K562 (cell line): ENCODE data around the gene MYBPC3. TPM values are rescaled to one million over a fixed set of nuclear protein-coding genes. Genes with fewer than 3 reads are reported as not detected.

Experiments used
- IFI16 ChIP-seq: fragments of 250-450 bp; sonication (Bioruptor Pico); IDR thresholded peaks from 2 replicates; pipeline ENCODE4 v2.1.2; 2022; ENCODE audit warnings: mild to moderate bottlenecking, inconsistent platforms
- NFE2 ChIP-seq: IDR thresholded peaks from 2 replicates; pipeline ENCODE4 v1.6.1; 2014; ENCODE audit warnings: antibody characterized with exemption, low read depth
- PHF8 ChIP-seq: fragments of 200-600 bp; sonication (generic); IDR thresholded peaks from 2 replicates; pipeline ENCODE4 v1.6.1; 2012; ENCODE audit warnings: mixed run types, mild to moderate bottlenecking, inconsistent platforms, low read length, moderate library complexity, borderline replicate concordance
- RAD51 ChIP-seq: fragments of 450-650 bp; IDR thresholded peaks from 2 replicates; pipeline ENCODE4 v1.7.1; 2016; ENCODE audit warnings: low read depth, mild to moderate bottlenecking, borderline replicate concordance
- ZNF785 ChIP-seq: fragments of 250-450 bp; sonication (Bioruptor Pico); IDR thresholded peaks from 2 replicates; pipeline ENCODE4 v1.4.0; 2020; ENCODE audit warnings: mild to moderate bottlenecking
- polyA plus RNA-seq, 8 experiments: library from polyadenylated mRNA; depleted of rRNA in 4 of 8; stranded (reverse) in 5 of 8; unstranded in 3 of 8; fragments of >200 nt; fragmentation: Nextera tagmentation in 2 of 8; fragmentation: Illumina TruSeq in 1 of 8; extraction: Ambion mirVana in 2 of 8; extraction: Trizol in 1 of 8; gene quantifications; 2 replicates each; pipeline versions ENCODE4 v1.2.1 to v1.2.3, GENCODE V29; 2011 to 2014; ENCODE audit warnings: inconsistent platforms in 1 of 8, missing spikeins in 1 of 8
- total RNA-seq, 7 experiments: library from RNA; depleted of rRNA in 6 of 7; stranded (reverse); fragments of >200 nt in 6 of 7; fragmentation: Illumina TruSeq in 2 of 7; extraction: Trizol in 2 of 7; gene quantifications; 2 replicates each; pipeline versions ENCODE4 v1.2.1 to v1.2.3, GENCODE V29; 2011 to 2021; ENCODE audit warnings: low replicate concordance in 1 of 7
- TF ChIP-seq, protein P1 (sequence below): fragments of 250-450 bp; sonication (Bioruptor Pico); IDR thresholded peaks from 2 replicates; pipeline ENCODE4 v1.4.0; 2020; ENCODE audit warnings: mild to moderate bottlenecking, moderate library complexity
- TF ChIP-seq, protein P2 (sequence below): sonication (generic); formaldehyde crosslinking; IDR thresholded peaks from 2 replicates; pipeline ENCODE4 v1.8.1; 2022; ENCODE audit warnings: missing genetic modification reagents
- TF ChIP-seq, protein P3 (sequence below), 2 experiments: fragments of 450-650 bp; formaldehyde crosslinking in 1 of 2; IDR thresholded peaks; 2 replicates each; pipeline versions ENCODE4 v1.4.0 to v1.6.1; 2014 to 2020; ENCODE audit warnings: mild to moderate bottlenecking in 2 of 2, borderline replicate concordance in 1 of 2, low read depth in 1 of 2
- TF ChIP-seq, protein P4 (sequence below): fragments of 250-450 bp; sonication (Bioruptor Pico); IDR thresholded peaks from 2 replicates; pipeline ENCODE4 v1.4.0; 2020

MYBPC3 gene
- total and polyA plus RNA-seq, 9 of the 15 experiments (the other 6 are each of a cell fraction or from before 2014, with no cell fraction given), result 0.01 TPM; not detected in 8

DNA sequence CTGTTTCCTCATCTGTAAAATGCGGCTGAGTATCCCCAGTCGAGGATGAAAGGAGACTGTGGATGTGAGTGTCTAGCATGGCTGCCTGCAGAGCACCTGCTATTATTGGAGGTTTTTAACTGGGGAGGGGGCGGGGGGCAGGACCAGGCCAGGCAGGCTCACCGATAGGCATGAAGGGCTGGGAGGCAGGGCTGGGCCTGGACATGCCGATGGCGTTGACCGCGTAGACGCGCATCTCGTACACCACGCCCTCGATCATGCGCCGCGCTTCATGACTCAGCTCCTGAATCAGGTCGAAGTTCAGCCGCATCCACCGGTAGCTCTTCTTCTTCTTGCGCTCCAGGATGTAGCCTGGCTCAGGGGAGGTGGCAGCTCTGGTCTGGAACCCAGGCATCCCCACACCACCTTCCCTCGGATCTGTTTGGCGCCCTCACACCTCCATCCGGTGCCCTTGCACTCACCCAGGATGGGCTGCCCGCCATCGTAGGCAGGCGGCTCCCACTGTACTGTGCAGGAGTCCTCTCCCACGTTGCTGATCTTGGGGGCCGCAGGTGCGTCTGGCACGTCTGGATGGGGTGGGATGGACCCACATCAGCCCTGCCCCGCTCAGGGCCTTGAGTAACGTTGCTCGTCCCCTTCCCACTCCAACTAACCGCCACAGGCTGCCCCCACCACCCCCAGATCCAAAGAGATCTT lies 15.1 kb downstream of the MYBPC3 start (continued):
- TF ChIP-seq, protein P1, sequence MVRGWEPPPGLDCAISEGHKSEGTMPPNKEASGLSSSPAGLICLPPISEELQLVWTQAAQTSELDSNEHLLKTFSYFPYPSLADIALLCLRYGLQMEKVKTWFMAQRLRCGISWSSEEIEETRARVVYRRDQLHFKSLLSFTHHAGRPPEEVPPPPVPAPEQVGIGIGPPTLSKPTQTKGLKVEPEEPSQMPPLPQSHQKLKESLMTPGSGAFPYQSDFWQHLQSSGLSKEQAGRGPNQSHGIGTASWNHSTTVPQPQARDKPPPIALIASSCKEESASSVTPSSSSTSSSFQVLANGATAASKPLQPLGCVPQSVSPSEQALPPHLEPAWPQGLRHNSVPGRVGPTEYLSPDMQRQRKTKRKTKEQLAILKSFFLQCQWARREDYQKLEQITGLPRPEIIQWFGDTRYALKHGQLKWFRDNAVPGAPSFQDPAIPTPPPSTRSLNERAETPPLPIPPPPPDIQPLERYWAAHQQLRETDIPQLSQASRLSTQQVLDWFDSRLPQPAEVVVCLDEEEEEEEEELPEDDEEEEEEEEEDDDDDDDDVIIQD (CRISPR knock-in tag), result no peak
- TF ChIP-seq, protein P2, sequence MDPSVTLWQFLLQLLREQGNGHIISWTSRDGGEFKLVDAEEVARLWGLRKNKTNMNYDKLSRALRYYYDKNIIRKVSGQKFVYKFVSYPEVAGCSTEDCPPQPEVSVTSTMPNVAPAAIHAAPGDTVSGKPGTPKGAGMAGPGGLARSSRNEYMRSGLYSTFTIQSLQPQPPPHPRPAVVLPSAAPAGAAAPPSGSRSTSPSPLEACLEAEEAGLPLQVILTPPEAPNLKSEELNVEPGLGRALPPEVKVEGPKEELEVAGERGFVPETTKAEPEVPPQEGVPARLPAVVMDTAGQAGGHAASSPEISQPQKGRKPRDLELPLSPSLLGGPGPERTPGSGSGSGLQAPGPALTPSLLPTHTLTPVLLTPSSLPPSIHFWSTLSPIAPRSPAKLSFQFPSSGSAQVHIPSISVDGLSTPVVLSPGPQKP (CRISPR knock-in tag), result no peak
- TF ChIP-seq NFE2, result peak; percentile 94
- TF ChIP-seq, protein P3, sequence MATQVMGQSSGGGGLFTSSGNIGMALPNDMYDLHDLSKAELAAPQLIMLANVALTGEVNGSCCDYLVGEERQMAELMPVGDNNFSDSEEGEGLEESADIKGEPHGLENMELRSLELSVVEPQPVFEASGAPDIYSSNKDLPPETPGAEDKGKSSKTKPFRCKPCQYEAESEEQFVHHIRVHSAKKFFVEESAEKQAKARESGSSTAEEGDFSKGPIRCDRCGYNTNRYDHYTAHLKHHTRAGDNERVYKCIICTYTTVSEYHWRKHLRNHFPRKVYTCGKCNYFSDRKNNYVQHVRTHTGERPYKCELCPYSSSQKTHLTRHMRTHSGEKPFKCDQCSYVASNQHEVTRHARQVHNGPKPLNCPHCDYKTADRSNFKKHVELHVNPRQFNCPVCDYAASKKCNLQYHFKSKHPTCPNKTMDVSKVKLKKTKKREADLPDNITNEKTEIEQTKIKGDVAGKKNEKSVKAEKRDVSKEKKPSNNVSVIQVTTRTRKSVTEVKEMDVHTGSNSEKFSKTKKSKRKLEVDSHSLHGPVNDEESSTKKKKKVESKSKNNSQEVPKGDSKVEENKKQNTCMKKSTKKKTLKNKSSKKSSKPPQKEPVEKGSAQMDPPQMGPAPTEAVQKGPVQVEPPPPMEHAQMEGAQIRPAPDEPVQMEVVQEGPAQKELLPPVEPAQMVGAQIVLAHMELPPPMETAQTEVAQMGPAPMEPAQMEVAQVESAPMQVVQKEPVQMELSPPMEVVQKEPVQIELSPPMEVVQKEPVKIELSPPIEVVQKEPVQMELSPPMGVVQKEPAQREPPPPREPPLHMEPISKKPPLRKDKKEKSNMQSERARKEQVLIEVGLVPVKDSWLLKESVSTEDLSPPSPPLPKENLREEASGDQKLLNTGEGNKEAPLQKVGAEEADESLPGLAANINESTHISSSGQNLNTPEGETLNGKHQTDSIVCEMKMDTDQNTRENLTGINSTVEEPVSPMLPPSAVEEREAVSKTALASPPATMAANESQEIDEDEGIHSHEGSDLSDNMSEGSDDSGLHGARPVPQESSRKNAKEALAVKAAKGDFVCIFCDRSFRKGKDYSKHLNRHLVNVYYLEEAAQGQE (IDR thresholded peaks at IDR 0.05; ENCODE audit: borderline replicate concordance), result no peak
- TF ChIP-seq, protein P3 (CRISPR knock-in tag; IDR thresholded peaks at IDR 0.05; ENCODE audit: low read depth), result no peak
- TF ChIP-seq, protein P4, sequence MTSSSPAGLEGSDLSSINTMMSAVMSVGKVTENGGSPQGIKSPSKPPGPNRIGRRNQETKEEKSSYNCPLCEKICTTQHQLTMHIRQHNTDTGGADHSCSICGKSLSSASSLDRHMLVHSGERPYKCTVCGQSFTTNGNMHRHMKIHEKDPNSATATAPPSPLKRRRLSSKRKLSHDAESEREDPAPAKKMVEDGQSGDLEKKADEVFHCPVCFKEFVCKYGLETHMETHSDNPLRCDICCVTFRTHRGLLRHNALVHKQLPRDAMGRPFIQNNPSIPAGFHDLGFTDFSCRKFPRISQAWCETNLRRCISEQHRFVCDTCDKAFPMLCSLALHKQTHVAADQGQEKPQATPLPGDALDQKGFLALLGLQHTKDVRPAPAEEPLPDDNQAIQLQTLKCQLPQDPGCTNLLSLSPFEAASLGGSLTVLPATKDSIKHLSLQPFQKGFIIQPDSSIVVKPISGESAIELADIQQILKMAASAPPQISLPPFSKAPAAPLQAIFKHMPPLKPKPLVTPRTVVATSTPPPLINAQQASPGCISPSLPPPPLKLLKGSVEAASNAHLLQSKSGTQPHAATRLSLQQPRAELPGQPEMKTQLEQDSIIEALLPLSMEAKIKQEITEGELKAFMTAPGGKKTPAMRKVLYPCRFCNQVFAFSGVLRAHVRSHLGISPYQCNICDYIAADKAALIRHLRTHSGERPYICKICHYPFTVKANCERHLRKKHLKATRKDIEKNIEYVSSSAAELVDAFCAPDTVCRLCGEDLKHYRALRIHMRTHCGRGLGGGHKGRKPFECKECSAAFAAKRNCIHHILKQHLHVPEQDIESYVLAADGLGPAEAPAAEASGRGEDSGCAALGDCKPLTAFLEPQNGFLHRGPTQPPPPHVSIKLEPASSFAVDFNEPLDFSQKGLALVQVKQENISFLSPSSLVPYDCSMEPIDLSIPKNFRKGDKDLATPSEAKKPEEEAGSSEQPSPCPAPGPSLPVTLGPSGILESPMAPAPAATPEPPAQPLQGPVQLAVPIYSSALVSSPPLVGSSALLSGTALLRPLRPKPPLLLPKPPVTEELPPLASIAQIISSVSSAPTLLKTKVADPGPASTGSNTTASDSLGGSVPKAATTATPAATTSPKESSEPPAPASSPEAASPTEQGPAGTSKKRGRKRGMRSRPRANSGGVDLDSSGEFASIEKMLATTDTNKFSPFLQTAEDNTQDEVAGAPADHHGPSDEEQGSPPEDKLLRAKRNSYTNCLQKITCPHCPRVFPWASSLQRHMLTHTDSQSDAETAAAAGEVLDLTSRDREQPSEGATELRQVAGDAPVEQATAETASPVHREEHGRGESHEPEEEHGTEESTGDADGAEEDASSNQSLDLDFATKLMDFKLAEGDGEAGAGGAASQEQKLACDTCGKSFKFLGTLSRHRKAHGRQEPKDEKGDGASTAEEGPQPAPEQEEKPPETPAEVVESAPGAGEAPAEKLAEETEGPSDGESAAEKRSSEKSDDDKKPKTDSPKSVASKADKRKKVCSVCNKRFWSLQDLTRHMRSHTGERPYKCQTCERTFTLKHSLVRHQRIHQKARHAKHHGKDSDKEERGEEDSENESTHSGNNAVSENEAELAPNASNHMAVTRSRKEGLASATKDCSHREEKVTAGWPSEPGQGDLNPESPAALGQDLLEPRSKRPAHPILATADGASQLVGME (CRISPR knock-in tag), result no peak
- 0 out of 2 replicates have a peak, but pooled peaks have one; percentile 21 for TF ChIP-seq PHF8
- no peak for TF ChIP-seq IFI16
- TF ChIP-seq RAD51, result no peak
- TF ChIP-seq ZNF785 (CRISPR knock-in tag), result no peak
